GM19025 (cell line): ENCODE results near the gene AUTS2.

Experiments
- ATAC-seq: cut with Tn5 transposase; IDR thresholded peaks from one replicate; pipeline ENCODE4 v1.9.1; 2021; ENCODE audit warnings: mild to moderate bottlenecking, low read depth, moderate library complexity; ENCODE audit not compliant: unreplicated experiment

AUTS2 gene

DNA sequence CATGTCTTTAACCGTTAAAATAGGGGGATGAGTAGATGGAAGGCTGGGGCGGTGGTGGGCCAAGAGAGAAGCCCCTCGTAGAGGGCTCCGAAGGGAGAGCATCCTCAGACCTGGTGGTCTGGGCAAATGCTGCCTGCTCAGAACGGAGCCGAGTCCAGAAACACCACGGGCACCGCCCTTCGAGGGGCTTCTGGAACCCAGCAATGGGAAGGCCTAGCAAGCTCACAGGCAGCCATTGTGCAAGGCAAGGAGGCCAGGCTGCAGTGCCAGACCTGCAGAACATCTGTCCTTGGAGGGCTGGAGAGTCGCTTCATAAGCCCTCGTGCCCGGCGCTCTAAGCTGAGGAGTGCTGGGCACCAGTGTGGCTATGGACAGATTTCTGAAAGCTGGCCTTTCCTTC lies 889.6 kb downstream of the AUTS2 start:
- no peak for ATAC-seq

DNA sequence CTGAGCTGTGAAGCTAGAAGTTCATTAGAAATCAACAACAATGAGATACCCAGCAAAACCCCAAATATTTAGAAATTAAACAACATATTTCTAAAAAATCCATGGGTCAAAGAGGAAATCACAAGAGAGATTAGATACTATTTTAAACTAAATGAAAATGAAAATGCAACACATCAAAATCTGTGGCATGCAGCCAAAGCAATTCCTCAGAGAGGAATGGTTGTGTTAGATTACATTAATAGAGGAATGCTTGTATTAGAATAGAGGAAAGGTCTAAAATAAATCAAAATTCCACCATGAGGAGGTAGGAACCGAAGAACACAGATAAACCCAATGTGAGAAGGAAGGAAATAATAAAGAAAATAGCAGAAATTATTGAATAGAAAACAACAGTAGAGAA lies 891.5 kb downstream of the AUTS2 start:
- ATAC-seq, result no peak

DNA sequence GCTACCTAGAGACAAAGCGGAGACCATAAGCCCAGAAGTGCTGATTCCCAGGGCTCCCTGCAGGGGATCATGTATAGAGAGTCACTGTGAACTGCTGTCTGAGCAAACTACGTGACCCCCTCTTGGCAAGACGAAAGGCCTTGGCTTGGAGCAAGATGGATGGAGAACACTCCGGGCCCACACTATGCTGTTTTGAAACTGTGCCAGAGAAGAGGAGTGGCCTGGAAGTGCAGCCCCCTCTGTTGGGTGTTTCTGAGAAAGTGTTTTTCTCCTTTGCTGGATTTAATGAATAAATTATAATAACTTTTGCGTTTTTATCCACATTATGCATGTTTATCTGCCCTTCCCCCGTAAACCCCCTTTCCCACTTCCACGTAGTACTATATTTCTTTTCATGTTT lies 894.4 kb downstream of the AUTS2 start:
- ATAC-seq, result no peak

DNA sequence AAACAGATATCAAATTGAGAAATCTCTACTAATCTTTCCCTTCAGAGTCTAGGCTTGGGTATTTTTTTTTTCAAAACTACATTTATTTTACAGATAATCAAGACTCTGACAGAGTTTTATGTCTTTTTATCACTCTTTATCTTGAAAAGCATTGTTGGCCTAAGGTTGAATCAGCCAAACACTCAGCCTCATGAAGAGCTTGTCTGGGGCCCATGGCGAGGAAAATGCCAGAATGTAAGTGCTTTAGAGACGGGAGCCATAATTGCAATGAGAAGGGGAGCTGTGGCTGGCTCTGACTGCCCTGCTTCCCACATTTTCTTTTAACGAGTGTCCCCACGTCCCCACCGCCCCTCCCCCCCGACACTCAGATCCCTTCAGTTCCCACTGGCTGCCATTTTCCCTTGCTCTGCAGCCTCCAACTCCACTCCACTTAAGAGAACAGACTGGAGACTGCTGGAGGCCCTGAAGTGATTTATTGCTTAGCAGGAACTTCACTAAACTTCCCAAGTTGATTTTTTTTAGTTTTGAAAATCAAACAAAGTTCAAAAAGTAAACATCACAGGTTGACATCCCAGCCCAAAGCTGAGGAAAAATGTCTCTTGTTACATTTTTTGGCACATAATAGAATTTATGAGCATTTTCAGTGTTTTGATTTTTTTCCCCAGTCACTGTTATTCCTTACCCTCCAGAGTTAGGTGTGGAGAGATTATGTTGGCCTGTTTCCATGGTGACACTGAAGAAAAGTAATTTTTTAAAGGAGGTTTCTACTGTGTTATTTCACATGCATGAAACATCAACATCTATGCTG lies 896.2 kb downstream of the AUTS2 start:
- no peak for ATAC-seq

DNA sequence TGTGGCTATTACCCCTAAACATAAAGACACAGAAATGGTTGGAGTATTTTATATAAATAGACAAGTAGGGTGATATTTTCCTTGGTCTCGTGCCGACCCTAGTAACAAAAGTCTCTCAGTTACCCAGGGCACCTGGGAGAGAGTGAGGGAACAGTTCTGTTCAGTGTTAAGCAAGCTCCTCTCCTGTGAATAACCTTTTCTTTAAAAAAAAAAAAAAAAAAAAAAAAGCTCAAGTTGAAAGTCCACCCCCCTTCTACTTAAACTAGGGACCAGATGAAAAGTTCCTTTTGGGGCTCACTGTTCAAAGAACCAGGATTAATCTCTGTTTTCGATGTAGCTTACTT lies 896.7 kb downstream of the AUTS2 start:
- ATAC-seq, result no peak

DNA sequence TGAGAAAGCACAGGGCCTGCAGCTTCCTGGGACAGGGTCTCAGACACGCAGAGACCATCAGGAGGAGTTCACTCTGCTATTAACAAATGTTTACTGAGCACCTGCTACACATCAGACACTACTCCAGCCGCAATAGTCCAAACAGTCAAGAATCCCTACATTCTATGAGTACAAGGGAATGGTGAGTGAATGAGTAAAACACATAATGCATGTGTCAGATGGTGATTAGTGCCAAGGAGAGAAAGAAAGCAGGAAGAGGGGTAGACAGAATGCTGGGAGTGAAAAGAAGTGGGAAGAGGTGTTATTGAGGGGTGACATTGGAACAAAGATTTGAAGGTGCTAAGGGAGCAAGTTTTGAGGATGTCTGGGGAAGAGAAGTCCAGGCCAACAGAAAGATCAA lies 899.5 kb downstream of the AUTS2 start:
- no peak for ATAC-seq

DNA sequence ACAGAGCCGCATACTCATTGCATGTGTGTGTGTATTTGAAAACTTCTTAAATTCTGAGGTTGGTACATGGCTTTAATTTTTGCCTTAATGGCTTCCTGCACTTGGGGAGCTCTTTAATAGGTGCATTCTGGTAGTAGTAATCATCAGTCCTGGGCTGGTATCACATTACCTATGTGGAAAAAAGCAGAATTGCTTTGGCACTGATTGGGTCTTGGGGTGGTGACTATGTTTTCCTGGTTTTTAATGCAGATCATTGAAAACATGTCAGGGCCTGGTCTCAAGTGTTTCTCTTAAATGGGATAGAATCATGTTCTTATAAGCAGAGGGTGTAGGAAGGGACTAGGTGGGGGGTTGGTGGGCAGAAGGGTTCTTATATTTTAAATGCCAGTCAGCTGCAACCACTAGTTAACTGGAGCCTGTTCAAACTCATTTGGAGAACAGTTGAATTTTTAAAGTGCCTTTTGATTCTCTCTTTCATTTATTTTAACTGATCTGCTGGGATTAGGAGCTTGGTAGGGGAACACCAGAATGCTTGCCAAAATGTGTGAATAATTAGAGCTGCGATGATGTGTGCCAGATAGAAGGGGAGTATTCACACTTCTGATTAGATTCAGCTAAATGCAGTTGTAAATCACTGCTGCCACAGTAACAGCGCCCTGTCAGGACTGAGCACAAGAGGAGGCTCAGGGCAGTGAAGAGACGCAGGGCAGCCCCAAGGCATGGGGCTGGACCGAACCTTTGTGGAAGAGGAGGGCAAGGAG lies 900.1 kb downstream of the AUTS2 start:
- no peak for ATAC-seq

DNA sequence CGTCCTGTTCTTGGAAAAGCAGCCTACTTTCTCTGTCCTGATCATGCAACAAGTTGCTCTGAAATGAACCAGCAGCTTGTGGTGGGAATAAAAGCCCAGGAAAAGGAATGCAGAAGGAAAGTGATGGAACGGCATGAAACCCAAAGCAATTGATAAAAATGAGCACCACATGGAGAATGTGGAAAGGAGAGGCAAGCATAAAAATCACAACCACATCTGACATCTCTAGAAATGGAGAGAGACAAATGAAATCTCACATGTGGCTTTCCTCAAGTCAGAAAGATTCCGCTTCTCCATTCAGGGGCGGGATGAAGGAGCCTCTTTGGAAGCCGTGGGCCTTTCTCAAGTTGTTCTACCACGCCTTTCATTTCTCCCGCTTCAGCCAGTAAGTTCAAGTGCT lies 902.0 kb downstream of the AUTS2 start:
- no peak for ATAC-seq

DNA sequence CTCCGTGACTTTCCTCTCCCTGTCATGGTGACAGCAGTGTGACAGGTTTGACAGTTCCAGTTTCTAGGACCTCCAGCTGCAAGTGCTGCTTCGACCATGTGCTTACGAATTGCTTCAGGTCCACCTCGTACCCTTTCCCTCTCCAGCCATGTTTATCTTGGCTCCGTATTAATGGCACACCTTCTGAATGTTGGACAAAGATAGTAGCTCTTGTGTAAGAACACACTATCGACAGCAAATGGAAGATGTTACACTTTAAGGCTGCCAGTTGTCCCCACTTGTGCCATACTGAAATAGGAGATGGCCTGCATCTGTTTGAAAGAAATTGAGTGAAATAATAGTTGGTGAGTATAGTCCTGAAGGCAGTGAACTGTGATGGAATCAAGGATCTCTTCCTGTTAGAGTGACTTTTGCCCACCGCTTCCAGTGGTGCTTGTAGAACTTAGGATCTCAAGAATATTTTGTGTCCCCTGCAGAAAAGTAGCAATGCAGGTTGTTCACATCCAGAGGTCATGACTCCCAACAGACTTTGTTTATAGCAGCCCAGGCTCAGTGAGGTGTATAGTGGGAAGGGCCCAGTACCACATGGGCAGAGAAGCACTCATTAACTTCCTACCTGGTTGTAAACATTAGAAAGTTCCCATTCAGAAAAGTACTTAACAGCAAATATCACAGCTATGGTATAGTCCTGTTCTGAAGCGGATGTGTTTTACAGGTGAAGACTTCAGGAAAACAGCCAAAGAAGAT lies 904.0 kb downstream of the AUTS2 start:
- ATAC-seq, result no peak

DNA sequence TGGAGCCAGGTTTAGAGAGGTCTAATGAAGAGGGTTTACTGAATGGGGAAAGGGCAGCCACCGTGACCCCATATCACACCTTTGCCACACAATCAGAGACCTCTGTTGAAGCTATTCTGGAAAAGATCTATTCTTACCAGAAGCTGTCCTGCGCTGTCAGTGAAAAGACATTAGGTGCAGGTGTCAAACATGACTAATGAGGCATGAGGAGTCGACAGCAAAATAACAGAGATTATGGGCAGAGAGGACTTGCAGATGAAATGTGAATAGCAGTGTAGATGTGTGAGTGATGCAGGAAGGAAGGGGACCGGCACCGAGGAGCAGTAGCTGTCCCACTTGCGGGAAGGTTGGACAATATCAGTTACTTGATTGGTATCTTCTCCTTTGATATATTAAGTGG lies 906.0 kb downstream of the AUTS2 start:
- no peak for ATAC-seq

DNA sequence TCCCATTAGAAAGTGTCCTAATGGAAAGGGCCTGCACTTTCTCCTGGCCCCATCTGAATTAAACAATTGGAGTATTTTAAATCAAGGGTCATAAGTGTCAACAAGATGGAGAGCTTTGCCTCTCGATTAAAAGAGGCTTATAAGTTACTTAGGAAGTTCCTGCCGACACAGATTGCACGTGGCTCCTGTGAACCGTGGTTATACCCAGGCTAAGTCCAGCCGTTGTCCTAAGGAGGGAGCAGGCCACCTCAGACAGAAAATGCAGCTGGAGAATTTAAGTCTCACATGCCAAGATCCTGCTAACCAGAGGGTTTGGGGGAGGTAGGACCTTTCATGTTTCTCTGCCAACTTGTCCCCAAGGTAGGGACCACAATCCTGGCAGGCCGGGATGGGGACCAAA lies 907.2 kb downstream of the AUTS2 start:
- ATAC-seq, result no peak

DNA sequence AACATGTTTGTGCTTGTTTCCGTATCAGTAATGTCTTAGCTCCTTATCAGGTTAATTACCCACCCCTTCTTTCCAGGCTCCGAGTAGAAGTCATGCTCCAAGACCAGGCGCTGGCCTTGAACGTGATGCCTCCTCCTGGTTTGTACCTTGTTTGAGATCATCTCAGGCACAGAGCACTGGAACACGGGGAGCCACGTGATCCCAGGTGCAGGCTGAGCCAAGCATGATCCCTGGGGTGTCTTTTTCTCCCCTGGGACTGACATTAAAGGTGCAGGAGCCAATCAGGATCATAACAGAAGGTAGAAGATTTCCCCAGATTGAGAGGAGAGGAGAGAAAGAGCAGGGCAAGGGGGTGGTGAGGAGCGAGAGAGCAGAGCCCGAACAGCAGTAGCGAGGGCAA lies 907.6 kb downstream of the AUTS2 start:
- no peak for ATAC-seq

DNA sequence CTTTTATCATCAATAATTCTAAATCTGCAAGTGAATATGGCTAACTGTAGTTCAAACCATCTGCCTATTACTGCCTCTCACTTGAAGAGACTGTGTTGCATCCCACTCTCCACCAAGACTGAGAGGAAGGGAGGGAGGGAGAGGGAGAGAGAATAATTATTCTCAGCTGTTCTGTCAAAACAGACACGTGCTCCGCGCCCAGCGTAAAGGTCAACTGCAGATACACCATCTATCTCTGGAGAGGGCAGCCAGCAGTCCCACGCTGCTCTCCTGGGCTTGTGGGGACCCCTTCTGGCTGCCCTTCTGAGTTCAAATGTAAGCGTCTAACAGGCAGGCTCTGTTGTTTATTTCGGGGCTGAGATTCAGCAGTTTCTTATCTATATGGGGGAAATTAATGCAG lies 908.2 kb downstream of the AUTS2 start:
- ATAC-seq, result no peak

DNA sequence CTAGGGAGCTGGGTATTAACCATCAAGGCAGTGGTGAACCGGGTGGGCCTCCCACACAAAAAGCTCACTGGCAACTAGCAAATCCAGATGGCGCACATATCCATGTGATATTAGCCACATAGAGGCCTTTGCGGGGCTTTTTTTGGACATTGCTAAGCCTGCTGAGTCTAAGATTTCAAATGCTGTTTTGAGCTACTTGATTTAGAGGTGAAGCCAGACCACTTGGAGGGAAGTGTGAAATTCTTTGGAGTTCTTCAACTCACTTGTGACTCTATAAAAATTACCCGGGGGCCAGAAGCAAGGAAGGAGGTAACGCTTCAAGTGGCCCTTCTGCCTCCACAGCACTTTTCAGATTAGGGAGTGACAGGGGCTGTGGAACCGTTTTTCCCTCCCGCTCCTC lies 913.9 kb downstream of the AUTS2 start:
- no peak for ATAC-seq

DNA sequence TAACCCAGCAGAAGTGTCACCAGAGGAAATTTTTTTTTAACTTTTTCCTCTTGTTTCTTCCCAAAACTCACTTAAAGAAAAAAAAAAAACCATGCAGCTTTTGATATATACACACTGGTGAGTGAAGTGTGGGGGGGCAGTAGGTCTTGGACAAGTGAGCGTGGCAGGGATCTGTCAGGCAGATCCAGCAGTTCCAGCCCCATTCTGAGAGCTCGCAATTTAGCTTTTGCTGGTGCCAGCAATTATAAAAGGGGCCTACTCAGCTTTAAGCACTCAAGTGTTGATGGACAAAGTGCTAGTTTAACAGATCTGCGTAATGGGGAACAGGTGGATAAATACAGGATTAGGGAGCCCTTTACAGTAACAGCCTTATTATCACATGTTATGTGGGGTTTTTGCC lies 914.5 kb downstream of the AUTS2 start:
- ATAC-seq, result no peak

DNA sequence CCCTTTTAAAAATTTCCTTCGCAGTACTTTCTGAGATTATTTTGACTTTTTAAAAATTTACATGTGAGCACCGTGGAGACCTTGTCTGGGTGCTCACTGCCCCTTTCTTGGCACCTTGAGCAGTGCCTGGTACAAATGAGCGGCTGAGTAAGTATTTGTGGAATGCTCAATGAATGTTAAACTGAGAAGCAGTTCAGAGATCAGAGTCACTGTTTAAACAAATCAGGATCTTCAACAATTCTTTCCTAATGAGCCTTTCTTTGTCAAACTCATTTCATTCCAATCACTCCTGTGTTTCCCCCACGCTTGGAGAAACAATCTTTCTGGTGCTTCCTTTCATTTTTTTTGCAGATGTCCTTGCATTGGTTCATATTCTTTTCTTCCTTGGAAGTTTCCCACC lies 922.3 kb downstream of the AUTS2 start:
- no peak for ATAC-seq

DNA sequence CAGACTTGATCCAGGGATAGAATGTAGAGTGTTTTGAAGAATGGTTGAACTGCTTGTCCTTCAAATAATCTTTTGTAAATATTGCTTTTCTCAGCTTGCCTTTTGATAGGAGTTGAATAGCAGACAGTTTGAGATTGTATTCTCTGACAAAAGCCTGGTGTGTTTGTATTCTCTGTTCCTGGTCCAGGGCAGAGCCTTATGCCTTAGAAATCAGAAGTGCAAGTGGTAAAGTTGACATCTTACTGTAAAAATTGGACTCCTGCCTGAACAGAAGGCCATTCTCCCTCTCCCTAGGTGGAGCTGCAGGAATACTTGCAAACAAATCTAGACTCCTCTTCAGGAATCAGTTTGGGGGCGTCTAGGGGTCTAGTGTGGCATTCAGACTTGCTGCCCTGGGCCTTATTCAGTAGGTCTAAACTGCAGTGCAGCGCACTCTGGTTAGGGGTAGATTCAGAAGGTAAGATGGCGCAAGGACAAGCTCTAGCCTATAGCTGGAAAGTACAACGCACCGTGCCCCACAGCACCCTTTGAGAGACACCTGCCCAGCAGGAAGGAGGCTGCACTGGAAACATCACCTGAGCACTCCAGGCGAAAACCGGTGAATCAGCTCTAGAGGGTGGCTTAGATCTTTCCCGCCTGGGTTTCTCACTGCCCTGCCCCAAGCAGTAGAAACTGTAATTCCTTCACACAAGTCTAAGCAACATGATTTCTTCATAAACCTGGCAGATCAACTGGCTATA lies 925.1 kb downstream of the AUTS2 start:
- ATAC-seq, result no peak

DNA sequence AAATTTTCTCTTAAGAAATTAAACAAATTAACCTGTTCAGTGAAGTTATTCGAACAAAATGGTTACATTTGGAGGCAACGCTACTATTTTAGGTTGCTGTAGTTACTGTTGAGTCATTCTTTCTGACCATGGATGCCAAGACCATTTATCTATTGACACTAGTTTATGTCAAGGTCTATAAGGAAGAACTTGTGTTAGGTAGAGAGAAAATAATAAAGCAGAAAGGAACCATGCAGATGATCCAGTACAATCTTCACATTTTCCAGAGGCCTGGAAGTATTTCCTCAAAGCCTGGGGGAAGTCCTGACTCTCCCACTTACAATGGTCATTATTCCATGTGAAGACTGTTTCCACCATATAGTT lies 925.7 kb downstream of the AUTS2 start:
- ATAC-seq, result no peak

DNA sequence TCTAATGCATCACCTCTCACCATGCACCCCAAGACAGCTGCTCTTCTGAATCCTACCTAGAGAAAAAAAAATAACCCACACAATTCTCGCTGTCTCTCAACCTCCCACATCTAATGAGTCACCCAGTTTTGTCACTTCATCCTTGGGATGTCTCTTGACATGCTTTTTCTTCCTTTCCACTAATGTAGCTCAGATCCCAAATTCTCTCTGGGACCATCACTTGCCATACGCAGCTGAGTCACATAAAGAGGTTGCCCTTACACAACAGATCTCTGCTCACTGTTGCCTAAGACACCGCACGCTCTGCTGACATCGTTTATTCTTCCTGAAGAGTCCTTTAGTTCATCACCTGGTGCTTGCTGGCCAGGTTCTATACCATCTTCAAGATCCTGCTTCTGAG lies 927.7 kb downstream of the AUTS2 start:
- no peak for ATAC-seq

DNA sequence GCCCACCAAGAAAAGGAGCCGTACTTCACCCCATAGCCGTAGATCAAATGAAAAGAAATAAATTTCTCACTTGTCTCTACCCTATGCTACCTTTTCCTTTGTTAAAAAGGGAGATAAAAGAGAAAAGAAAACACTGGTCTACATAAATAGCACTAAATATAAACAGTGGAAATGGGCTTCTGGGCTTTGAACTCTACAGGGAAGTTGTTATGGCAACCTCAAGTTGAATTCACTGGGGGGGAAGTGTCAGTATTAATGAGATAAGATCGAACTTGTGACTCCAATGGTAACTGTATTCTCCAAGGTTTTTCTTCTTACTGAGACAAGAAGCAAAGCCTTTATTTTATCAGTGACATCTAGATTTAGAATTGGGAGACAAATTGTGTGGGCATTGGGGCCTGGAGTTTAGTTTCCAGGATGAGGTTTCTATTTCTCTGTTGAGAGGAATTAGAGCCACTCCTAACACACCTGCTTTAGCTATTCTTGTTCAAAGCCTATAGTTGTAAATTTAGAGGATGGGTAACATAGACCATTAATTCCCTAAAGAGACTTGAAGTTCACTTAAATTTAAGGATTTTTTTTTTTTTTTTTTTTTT lies 929.3 kb downstream of the AUTS2 start:
- no peak for ATAC-seq

DNA sequence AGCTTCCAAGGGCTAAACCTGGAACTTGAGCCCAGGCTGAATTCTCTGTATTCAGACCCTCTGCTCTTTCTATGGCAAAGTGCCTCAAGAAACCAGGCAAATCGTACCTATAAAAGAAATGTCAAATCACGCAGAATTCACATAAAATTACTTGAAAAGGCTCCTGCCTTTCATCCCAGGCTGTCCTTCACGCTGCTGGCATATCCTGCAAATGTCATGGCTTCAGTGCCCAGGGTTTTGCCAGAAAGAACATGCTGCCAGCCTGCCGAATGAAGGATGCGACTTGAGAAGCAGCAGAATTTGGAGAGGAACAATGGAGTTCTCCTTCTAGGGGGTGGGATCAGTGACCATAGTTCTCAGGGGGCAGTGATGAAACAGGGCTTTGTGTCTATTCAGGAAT lies 931.2 kb downstream of the AUTS2 start:
- ATAC-seq, result no peak
